DND-41 (cell line): Measurements from ENCODE around the gene GCFC2.

Experiments used
- ATAC-seq: fragments of 200-7000 bp; cut with Tn5 transposase; 3 replicates; pipeline ENCODE4 v1.9.1; 2021; ENCODE audit warnings: low read depth; ENCODE audit not compliant: insufficient read depth
- DNase-seq: peaks from one replicate; pipeline ENCODE4 v3.0.0-alpha.2; 2020
- H2AFZ ChIP-seq: 2 replicates; pipeline ENCODE4 v1.6.0; 2012; ENCODE audit warnings: low read depth, low read length
- H3K27ac ChIP-seq: 2 replicates; pipeline ENCODE4 v1.5.1; 2012; ENCODE audit warnings: low read length, inconsistent platforms
- H3K27me3 ChIP-seq: fragments of 200-600 bp; sonication (generic); 2 replicates; pipeline ENCODE4 v1.6.0; 2012; ENCODE audit warnings: low read length, mild to moderate bottlenecking, inconsistent platforms; ENCODE audit not compliant: insufficient read depth, poor library complexity
- H3K36me3 ChIP-seq: 2 replicates; pipeline ENCODE4 v1.5.1; 2012; ENCODE audit warnings: low read length, inconsistent platforms; ENCODE audit not compliant: insufficient read depth
- H3K4me1 ChIP-seq: 2 replicates; pipeline ENCODE4 v1.5.1; 2012; ENCODE audit warnings: mild to moderate bottlenecking, low read length; ENCODE audit not compliant: insufficient read depth
- H3K4me2 ChIP-seq: 2 replicates; pipeline ENCODE4 v1.6.0; 2012; ENCODE audit warnings: mild to moderate bottlenecking, moderate library complexity, low read length, inconsistent platforms; ENCODE audit not compliant: insufficient read depth
- H3K4me3 ChIP-seq, 2 experiments: fragments of 200-600 bp in 1 of 2; shearing (Covaris generic) in 1 of 2; 2 replicates each; pipeline ENCODE4 v1.5.1; 2012 to 2016; ENCODE audit warnings: inconsistent platforms in 2 of 2, low read length in 2 of 2, mild to moderate bottlenecking in 2 of 2, low read depth in 1 of 2, moderate library complexity in 1 of 2
- H3K79me2 ChIP-seq: 2 replicates; pipeline ENCODE4 v1.6.0; 2012; ENCODE audit warnings: low read length, inconsistent platforms; ENCODE audit not compliant: insufficient read depth
- H3K9ac ChIP-seq: 2 replicates; pipeline ENCODE4 v1.6.0; 2012; ENCODE audit warnings: low read depth, mild to moderate bottlenecking, inconsistent platforms, low read length, moderate library complexity
- H3K9me3 ChIP-seq: 2 replicates; pipeline ENCODE4 v1.5.1; 2012; ENCODE audit warnings: low read length, moderate library complexity, mild to moderate bottlenecking, inconsistent platforms; ENCODE audit not compliant: insufficient read depth, severe bottlenecking
- H4K20me1 ChIP-seq: 2 replicates; pipeline ENCODE4 v1.6.0; 2012; ENCODE audit warnings: low read length; ENCODE audit not compliant: insufficient read depth
- CTCF ChIP-seq: IDR thresholded peaks from 2 replicates; pipeline ENCODE4 v1.5.1; 2012; ENCODE audit warnings: borderline replicate concordance, low read length, moderate library complexity, mild to moderate bottlenecking; ENCODE audit not compliant: poor library complexity, severe bottlenecking; ENCODE audit errors: extremely low read depth
- EZH2 ChIP-seq: IDR thresholded peaks from 3 replicates; pipeline ENCODE4 v1.6.1; 2012; ENCODE audit warnings: borderline replicate concordance, low read depth, mild to moderate bottlenecking, moderate library complexity, low read length, inconsistent platforms; ENCODE audit not compliant: severe bottlenecking

Gene GCFC2

GRCh38 chr2:75622500-75622899 is 88.2 kb downstream of the GCFC2 start:
- no peak for ATAC-seq
- H3K4me3 ChIP-seq, result no peak overlapping the region
- H3K27me3 ChIP-seq, result no peaks in the 10 kb centered on the region

DNA sequence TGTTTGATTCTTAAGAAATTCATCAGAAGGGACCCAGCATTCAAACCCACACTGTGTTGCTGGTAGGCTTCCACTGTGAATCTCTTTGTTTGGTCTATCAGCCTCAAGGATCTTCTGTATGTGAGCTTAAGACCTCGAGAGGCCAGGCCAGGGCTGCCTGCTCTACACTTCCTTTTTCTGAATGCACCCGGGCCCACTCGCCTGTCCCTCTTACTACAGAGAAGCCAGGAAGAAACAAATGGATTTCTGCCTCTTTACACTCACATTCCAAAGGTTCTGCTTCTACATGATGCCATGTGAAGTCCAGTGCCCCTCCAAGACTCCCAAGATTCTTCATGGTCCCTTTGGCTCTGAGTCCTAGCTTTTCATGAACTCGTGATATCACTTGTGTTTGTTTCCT is 89.5 kb downstream of the GCFC2 start:
- DNase-seq, result no peak

More at GRCh38 chr2:75622500-75622899, 88.2 kb downstream of the GCFC2 start:
- TF ChIP-seq CTCF (no peak), EZH2 (no peak)
- H3K4me2 ChIP-seq, result no peak overlapping the region
- no peak overlapping the region for H3K9ac ChIP-seq
- H2AFZ ChIP-seq, result no peak overlapping the region
- no peaks in the 10 kb centered on the region for H3K4me1 ChIP-seq
- no peaks in the 10 kb centered on the region for H3K79me2 ChIP-seq
- H3K9me3 ChIP-seq, result no peaks in the 10 kb centered on the region
- no peaks in the 10 kb centered on the region for H4K20me1 ChIP-seq
- DNase-seq, result no peak
- H3K27ac ChIP-seq, result no peak overlapping the region
- no peaks in the 10 kb centered on the region for H3K36me3 ChIP-seq

GRCh38 chr2:75619956-75620740 is 90.6 kb downstream of the GCFC2 start:
- Histone ChIP-seq H3K4me1 (no peaks in the 10 kb centered on the region), H3K9ac (no peak overlapping the region), H3K79me2 (no peaks in the 10 kb centered on the region), H3K4me3 (no peak overlapping the region), H4K20me1 (no peaks in the 10 kb centered on the region), H3K4me2 (no peak overlapping the region), H3K27ac (no peak overlapping the region), H3K9me3 (no peaks in the 10 kb centered on the region), H3K36me3 (no peaks in the 10 kb centered on the region), H2AFZ (no peak overlapping the region), H3K27me3 (no peaks in the 10 kb centered on the region)
- no peak for DNase-seq
- no peak for TF ChIP-seq CTCF
- TF ChIP-seq EZH2, result no peak
- ATAC-seq, result no peak

More for the DNA sequence above, 89.5 kb downstream of the GCFC2 start:
- no peak overlapping the region for H3K27ac ChIP-seq
- H3K4me1 ChIP-seq, result no peaks in the 10 kb centered on the region
- no peak overlapping the region for H3K4me3 ChIP-seq
- TF ChIP-seq EZH2, result no peak
- H3K79me2 ChIP-seq, result no peaks in the 10 kb centered on the region
- no peak overlapping the region for H3K4me2 ChIP-seq
- ATAC-seq, result no peak
- H3K36me3 ChIP-seq, result no peaks in the 10 kb centered on the region
- H3K9ac ChIP-seq, result no peak overlapping the region
- H3K27me3 ChIP-seq, result no peaks in the 10 kb centered on the region
- H4K20me1 ChIP-seq, result no peaks in the 10 kb centered on the region
- H3K9me3 ChIP-seq, result no peaks in the 10 kb centered on the region
- H2AFZ ChIP-seq, result no peak overlapping the region

DNA sequence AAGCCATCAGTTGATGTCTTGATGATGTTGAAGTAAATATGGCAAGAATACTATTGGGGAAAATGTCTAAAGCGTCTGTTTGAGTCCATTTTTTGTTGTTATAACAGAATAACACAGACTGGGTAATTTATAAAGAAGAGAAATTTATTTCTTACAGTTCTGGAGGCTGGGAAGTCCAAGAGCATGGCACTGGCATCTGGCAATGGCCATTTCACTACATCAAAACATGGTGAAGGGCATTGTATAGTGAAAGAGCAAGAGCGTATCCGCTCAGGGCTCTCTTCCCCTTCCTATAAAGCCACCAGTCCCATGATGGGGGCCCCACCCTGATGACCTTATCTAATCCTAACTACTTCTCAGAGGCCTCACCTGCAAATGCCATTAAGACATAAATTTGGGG is 93.8 kb downstream of the GCFC2 start:
- Histone ChIP-seq H2AFZ (no peak overlapping the region), H3K27me3 (no peaks in the 10 kb centered on the region), H3K36me3 (no peaks in the 10 kb centered on the region), H3K4me3 (no peak overlapping the region), H3K79me2 (no peaks in the 10 kb centered on the region), H3K4me1 (no peaks in the 10 kb centered on the region), H4K20me1 (no peaks in the 10 kb centered on the region), H3K27ac (no peak overlapping the region), H3K4me2 (no peak overlapping the region), H3K9me3 (no peaks in the 10 kb centered on the region), H3K9ac (no peak overlapping the region)
- no peak for DNase-seq
- no peak for ATAC-seq
- TF ChIP-seq CTCF, result no peak
- TF ChIP-seq EZH2, result no peak
